Activated CD4-positive, alpha-beta T cell treated with anti-CD3 and anti-CD28 coated beads, Interleukin-10, Interleukin-2, amounts not matched to agents 100 ng/mL and 50 ng/mL, durations not matched to agents 16 hours and 8 hours (primary cell): ENCODE data around the gene AVPR2.

Source experiments
- DNase-seq: peaks from one replicate; pipeline ENCODE4 v3.0.0-alpha.2; 2020

Gene AVPR2

GRCh38 chrX:153886915-153887314, 17.6 kb upstream of the AVPR2 start:
- no peak for DNase-seq

DNA sequence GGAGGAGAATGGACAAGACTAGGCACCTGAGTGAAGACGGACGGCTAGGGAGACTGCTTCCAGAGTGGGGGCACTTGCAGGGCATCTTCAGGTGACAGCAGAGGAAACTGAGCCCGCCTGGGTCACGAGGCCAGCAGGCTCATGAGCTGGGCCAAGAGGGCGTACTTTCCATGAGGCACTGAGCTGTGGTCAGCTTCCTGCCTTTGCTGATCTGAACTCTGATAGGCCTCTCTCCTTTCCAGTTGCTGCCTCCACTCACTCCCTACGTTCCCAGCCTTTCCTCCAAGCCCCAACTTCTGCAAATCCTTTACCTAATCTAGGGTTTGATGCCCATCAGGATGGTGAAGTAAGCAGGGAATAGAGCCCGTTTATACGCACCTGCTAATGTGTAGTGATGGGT, 17.1 kb upstream of the AVPR2 start:
- no peak for DNase-seq

DNA sequence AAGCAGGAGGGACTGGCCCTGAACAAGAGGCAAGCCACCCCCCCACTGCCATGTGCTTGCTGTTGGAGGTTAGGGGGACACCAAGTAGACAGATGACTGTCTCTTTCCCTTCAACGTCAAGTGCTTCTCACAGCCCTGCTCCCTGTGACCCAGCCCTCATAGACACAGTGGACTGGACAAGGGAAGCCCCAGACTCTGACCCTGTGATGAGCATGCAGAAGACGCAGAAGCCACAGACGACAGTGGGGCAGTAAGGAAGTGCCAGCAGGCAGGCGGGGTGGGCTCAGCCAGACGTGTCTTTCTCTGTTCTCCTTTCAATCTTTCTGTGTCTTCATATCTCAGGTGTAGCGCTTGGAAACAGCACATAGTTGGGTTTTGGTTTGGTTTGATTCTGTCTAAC, 16.1 kb upstream of the AVPR2 start:
- DNase-seq, result no peak

DNA sequence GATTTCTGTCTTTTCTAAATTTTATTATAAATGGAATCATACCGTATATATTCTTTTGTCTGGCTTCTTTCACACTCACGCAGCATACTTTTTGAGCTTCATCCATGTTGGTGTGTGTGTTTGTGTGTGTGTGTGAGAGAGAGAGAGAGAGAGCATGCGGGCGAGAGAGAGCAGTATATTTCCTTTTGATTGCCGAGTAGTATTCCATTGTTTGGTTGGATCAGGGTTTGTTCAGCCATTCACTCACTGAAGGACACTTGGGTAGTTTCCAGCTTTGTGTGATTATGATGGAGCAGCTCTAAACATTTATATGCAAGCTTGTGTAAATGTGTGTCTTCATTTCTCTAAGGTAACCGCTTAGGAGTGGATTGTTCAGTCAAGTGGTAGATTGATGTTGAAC, 15.3 kb upstream of the AVPR2 start:
- no peak for DNase-seq

- DNase-seq, result no peak
Measured at GRCh38 chrX:153897899-153898298, 6.6 kb upstream of the AVPR2 start.

DNA sequence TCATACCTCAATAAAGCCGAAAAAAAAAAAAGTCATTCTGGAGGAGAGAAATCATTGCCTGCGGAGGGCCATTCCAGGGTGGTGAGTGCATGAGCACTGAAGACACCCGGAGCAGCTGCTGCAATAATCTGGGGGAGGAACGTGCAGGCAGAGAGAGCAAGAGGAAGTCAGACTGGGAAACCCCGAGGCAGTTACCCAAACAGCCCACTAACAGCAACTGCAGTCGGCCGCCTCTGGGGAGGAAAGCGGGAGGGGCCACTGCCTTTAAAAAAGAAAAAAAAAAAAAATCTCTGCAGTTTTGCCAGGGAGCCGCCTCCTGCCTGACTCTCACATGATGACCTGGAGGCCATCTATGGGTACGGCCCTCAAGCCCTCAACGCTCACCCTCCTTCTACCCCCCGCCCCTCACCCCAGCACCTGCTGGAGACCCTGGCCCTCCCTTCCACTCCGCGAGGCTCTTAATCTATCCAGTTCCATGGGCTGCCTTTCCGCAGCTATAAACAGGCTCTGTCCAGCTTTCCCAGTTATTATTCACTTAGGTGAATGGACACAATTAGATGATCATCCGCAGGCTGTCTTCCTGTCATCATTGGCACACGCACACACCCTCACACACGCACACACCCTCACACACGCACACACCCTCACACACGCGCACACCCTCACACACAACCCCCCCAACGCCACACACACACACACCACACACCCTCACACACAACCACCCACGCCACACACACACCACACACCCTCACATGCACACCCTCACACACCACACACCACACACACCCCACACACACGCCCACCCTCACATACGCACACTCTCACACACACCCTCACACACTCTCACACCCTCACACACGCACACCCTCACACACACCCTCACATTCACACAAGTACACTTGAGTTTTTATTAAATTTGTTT, 3.4 kb upstream of the AVPR2 start:
- peak; percentile 77 for DNase-seq

- no peak for DNase-seq
Measured at GRCh38 chrX:153901753-153902140, 2.7 kb upstream of the AVPR2 start.

- no peak for DNase-seq
Measured at GRCh38 chrX:153902385-153902784, 2.1 kb upstream of the AVPR2 start.

DNA sequence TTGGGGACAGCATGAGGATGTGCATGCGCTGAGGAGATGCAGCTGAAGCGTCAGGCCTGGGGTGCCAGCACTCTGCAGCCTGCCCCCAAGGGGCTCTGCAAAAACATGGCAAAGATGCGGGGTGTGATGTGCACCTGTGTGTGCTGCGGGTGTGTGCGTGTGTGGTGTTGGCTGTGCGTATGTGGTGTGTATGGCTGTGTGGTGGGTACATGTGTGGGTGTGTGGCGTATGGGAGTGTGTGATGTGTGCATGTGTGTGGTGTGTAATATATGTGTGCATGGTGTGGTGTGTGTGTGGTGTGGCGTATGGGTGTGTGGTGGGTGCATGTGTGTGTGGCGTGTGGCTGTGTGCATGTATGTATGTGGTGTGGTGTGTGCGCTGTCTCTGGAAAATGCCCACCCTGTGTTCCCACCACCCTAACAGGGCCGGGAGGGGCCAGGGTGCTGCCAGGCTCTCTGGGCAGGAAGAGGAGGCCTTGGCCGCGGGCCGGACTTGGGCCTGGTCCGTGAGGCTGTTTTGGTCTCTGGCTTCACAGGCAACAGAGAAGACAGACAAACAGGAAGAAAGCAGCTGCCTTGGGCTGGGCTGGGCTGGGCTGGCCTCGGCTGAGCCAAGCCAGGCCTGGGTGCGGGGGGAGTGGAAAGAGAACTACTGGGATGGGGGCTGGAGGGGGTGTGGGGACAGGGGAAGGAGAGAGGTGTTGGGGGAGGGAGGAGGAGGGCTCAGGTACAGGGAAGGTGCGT, 1.1 kb upstream of the AVPR2 start:
- DNase-seq, result no peak

- DNase-seq, result no peak
Measured at GRCh38 chrX:153905481-153906095, 1.1 kb downstream of the AVPR2 start.

- DNase-seq, result no peak
Measured at GRCh38 chrX:153906126-153906917, 1.8 kb downstream of the AVPR2 start.

DNA sequence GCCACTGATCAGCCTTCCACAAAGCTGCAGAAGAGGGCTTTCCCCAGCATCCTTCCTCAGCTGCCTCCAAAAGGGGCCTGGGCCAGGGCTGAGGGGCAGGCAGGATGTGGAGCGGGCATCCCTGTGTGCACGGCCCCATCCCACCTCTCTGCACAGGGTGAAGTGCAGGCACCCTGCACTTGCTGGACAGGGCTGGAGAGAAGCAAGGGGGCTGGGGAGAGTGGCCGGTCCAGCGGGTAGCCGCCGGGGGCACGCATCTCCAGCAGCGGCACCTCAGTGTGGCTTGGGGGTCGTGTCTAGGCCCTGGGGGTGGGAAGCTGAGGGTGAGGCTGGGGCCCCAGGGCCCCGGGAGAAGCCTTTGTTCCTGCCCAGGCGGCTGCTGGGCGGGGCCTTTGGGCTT, 3.0 kb downstream of the AVPR2 start:
- no peak for DNase-seq

GRCh38 chrX:153908219-153908860, 3.9 kb downstream of the AVPR2 start:
- DNase-seq, result no peak

- no peak for DNase-seq
Measured at GRCh38 chrX:153909024-153909979, 4.8 kb downstream of the AVPR2 start.

GRCh38 chrX:153909980-153910360, 5.5 kb downstream of the AVPR2 start:
- DNase-seq, result no peak

DNA sequence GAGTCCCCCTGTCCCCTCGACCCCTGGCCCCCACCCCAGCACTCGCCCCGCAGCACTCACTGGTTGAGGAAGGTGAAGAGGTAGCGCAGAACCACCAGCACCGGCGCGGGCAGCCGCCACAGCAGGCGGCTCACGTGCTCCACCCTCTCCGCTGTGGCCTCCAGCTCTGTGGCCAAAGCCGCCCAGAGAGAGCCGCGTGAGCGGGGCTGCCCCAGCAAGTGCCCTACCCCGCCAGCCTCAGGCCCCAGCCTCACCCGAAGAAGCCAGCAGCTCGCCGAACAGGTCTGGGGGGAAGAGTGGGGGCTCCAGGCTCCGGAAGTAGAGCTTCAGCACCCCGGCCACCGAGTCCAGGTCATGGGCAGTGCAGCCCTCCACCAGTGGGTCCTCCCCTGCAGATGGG, 6.0 kb downstream of the AVPR2 start:
- DNase-seq, result no peak

DNA sequence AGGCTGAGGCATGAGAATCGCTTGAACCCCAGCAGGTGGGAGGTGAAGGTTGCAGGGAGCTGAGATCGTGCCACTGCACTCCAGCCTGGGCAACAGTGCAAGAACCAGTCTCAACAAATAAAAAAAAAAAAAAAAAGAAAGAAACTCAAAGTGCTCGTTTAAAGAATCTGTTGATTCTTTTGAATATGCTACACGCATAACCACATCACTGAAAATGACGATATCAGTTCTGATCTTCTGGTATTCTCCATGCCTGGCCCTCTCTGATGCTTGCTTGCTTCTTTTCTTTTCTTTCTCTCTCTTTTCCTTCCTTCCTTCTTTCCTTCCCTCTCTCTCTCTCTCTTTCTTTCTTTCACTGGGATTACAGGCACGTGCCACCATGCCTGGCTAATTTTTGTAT, 7.3 kb downstream of the AVPR2 start:
- DNase-seq, result no peak

- DNase-seq, result no peak
Measured at GRCh38 chrX:153913211-153913610, 8.7 kb downstream of the AVPR2 start.

DNA sequence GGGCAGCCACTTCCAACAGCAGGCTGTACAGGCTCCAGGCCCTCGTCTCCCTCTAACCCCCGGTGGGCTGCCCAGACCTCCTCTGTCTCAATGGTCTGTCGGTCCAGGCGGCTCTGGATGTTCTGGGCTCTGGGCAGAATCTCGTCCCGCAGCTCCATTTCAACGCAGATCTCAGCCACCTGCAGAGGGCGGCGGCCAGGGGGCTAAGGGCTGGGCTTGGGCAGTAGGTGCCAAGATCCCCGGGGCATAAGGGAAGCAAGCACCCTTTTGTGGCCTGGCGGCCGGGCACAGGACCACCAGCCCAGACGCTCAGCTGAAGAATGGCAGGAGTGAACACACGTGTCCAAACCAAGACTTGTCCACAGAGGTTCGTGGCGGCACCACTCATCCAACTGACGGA, 9.2 kb downstream of the AVPR2 start:
- no peak for DNase-seq

DNA sequence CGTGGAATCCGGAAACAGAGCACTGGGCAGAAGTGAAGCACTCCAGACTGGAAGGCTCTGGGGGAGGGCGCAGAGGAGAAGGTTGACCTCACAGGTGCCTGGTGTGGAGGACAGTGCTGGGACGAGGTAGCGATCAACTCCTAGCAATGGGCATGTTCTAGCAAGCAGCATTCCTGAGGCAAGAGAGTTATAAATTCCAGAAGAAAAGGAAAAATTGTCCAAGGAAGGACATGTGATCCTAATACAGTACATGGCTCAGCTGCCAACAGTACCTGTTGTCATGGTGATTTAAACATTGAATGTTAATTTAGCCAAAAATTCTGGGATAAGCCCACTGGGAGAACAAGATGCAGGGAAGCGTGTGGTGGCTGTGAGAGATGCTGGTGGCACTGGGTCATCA, 13.4 kb downstream of the AVPR2 start:
- no peak for DNase-seq

DNA sequence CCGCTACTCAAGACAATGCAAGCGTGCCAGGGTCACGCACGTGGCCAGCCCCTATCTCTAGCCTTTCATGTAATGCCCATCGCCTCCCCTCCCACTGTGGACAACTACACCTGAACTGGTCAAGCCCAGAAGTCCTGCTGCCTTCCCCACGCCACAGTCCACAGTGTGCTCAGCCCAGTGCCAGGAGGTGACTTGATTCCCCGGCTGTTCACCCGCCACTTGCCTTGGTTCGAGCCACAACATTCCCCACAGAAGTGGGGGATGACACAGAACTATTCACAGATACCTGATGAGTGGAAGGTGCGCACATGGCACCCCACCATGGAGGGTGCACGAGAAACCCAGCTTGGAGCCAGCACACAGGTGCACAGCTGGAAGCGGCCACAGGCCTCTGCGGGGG, 14.8 kb downstream of the AVPR2 start:
- no peak for DNase-seq
